UCSD-AML1 (cell line): Measurements from ENCODE around the gene PLK5.
"Not testable (repeated sequence)": the region's sequence is repeated elsewhere in the genome, so short reads cannot be mapped to it uniquely, and the experiment has no call there.

Experiments
- DNase-seq: peaks from one replicate; lab custom pipeline; 2025; ENCODE audit not compliant: unreplicated experiment; lab: John Stamatoyannopoulos, UW

Gene PLK5

DNA sequence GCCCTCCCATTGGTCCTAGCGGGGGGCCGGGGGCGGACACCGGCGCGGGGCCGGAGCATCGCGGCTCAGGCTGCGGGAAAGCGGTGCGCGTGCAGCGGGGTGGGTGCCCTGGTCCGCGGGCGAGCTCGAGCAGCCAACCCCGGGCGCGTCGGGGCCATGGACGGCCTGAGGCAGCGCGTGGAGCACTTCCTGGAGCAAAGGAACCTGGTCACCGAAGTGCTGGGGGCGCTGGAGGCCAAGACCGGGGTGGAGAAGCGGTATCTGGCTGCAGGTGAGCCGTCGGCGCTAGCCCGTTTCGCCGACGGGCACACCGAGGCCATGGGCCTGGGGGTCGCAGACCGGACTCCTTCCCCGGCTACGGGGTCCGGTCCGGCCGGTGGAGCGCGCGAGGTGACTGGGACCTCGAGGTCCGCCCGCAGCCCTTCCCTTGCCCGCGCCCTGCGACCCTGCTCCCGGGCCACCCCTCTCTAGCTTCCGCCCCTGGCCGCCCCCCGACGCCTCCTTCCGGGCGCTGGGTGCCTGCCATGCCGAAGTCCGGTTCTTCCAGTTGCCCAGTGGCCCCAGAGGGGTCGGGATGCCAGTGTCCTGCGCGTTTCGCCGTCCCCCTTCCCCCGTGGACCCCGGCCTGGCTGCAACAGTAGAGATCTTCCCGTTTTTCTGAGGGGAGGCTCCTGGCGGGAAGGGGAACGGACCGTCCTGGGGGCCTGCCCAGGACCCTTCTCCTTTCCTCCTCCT lies 32.6 kb upstream of the PLK5 start, which contains the start of gene REEP6:
Gene REEP6 (plus strand): TSS at position 68 of the 735 bp plus-strand sequence. CDS start 89 bp downstream, at position 157.
- DNase-seq: no peak

DNA sequence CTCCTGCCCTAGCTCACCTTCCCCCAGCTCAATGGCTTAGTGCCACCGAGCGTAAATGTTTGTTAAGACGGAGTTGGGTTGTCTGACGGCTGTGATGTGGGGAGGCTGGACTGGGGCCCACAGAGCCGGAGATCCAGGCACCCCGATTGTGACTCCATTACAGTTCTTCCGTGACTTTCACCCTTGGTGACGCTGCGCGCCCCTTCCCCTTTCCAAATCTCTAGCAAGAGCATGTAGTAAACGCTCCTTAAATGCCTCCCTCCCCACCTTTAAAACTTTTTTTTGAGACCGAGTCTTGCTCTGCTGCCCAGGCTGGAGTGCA lies 32.1 kb upstream of the PLK5 start:
- no peak for DNase-seq

DNA sequence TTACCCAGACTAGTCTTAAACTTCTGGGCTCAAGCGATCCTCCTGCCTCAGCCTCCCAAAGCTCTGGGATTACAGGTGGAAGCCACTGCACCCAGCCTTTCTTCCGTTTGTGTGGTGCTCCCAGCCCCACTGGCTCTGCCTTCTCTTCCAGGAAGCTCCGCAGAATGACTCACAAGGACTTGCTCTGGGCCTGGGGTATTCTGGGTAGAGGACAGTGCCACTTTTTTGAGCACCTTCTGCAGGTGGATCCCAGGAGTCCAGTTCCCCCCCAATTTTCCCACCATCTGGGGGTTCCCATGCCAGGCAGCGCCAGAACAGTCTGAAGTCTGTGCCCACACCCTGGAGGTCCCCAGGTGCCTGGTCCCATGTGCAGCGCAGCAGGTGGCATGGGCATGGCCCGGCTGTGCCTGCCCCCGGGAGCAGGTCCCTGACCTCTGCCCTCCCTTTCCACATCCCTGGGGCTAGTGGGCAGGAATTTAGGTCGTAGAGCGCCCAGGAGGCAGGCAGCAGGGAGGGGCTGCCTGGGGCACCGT lies 31.3 kb upstream of the PLK5 start:
- peak; percentile 27 for DNase-seq

DNA sequence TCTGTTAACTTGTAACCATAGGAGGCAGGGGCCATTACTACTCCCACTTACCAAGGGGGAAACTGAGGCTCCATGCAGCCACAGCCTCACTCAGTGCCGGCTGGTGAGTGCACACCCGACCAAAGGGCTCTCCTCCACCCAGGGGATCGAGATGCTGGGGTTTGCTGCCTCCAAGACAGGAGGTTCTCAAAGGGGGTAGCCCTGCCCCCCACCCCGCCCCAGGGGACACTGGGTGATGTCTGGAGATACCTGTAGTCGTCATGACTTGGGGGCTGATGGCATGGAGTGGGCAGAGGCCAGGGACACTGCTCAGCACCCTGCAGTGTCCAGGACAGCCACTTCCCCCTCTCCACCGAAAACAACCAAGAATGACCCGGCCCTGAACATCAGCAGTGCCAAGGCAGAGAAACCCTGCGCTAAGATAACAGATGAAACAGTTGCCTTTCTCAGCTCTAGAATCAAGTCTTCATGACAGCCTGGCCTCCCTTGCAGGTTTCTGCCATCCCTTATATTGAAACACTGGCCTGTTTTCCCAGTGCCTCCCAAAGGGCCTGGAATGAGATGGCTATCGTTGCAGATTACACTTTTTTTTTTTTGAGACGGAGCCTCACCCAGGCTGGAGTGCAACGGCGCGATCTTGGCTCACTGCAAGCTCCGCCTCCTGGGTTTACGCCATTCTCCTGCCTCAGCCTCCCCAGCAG lies 29.6 kb upstream of the PLK5 start:
- no peak for DNase-seq

DNA sequence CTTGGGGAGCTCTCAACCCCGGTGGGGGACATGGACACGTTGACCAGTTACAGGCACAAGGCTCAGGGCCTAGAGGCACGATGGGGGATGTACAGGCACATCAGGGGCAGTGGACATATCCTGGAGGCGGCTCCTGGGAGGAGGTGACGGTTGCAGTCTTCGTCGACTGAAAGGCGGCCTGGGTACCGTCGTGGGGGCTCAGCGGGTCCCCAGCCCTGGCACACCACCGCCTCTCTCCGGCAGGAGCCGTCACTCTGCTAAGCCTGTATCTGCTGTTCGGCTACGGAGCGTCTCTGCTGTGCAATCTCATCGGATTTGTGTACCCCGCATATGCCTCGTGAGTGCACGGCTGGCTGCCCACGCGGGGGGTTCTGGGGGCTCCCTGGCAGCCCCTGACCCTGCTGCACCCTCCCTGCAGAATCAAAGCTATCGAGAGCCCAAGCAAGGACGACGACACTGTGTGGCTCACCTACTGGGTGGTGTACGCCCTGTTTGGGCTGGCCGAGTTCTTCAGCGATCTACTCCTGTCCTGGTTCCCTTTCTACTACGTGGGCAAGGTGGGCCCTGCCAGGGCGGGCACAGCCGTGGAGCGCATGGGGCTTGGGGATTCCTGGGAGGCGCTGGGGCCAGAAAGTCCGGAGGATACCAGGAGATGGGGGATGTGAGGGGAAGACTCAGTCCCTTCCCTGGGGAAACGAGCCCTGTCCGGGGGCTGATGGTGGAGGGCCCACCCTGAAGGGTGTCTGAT lies 28.7 kb upstream of the PLK5 start:
- no peak for DNase-seq

DNA sequence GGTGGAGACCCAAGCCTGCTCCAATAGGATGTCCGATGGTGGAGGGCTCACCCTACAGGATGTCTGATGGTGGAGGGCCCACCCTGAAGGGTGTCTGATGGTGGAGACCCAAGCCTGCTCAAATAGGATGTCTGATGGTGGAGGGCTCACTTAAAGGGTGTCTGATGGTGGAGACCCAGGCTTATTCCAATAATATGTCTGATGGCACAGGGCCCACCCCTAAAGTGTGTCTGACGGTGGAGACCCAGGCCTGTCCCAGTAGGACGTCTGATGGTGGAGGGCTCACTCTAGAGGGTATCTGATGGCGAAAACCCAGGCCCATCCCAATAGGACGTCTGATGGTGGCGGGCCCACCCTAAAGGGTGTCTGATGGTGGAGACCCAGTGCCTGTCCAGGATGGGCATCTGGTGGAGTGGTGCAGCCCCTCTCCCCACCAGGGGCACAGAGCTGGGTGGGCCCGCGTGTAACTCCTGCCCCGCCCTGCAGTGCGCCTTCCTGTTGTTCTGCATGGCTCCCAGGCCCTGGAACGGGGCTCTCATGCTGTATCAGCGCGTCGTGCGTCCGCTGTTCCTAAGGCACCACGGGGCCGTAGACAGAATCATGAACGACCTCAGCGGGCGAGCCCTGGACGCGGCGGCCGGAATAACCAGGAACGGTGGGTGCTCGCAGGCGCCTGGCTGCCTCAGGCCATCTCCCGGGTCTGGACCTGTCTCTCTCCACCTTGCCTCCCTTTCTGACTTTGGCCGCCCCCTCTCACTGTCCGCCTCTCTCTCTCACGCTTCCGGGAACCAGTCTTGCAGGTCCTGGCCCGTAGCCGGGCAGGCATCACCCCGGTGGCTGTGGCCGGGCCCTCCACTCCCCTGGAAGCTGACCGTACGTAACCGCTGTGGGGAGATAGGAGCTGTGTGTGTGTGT lies 27.8 kb upstream of the PLK5 start:
- no peak for DNase-seq

DNA sequence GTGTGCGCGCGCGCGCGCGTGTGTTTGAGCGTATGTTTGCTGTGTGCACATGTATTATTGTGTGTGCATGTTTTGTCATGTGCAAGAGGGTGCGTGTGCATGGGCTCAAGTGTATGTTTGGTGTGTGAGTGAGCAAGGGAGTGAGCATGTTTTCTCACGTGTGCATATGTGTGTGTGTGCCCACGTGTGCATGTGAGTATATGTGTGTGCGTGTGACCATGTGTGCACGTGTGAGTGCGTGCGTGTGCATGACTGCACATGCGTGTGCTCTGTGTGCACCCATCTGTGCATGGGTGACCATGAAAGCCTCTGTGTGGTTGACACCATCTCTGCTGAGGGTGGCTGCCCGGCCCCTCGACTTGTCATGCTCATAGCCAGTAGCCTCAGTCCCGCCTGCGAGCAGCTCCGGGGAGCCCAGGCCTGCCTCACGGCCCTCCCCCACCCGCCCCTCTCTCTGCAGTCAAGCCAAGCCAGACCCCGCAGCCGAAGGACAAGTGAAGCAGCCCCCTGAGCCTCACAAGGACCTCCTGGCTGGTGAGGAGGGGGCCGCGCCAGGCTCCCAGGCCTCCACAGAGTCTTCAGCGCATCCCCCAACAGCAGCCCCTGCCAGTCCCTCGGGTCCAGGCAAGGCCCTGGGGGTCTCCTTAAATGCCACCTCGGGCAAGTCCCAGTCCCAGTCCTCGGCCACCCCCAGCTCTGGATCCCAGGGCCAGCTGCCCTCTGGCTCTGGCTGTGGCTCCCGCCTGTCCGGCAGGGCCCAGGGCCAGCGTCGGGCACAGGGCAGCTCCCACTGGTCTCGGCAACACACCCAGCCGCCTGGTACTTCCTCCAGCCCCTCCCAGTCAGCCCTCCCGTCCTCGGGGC lies 26.9 kb upstream of the PLK5 start:
- no peak for DNase-seq

DNA sequence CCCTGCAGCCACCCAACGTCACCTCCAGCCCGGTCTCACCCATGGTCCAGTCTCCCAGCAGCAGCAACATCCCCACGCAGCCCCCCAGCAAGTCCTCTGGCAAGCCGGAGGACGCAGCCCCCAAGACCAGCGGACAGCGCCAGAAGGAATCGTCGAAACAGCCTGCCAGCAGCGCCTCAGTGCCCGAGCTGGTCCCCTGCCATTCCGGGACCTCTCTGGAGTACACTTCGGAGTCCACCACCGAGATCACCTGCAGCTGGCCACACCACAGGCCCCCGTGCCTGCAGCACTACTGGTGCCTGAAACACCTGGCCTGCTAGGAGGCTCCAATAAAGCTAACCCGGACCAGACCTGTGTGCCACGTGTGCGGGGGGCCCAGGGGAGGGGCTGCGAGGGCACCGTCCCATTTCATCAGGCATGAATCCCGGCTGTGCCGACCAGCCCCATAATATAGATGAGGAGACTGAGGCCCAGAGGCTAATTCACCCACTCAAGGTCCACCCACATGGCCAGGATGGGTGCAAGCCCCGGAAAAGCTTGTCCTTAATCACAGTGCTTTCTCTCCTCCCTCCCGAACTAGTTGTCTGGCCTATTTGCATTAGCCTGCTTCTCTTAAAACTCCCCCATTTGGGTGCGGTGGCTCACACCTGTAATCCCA lies 26.2 kb upstream of the PLK5 start:
- no peak for DNase-seq

DNA sequence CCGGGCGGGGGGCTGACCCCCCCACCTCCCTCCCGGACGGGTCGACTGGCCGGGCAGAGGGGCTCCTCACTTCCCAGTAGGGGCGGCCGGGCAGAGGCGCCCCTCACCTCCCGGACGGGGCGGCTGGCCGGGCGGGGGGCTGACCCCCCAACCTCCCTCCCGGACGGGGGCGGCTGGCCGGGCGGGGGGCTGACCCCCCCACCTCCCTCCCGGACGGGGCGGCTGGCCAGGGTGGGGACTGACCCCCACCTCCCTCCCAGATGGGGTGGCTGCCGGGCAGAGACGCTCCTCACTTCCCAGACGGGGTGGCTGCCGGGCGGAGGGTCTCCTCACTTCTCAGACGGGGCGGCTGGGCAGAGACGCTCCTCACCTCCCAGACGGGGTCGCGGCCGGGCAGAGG lies 24.6 kb upstream of the PLK5 start:
- not testable (repeated sequence) for DNase-seq

DNA sequence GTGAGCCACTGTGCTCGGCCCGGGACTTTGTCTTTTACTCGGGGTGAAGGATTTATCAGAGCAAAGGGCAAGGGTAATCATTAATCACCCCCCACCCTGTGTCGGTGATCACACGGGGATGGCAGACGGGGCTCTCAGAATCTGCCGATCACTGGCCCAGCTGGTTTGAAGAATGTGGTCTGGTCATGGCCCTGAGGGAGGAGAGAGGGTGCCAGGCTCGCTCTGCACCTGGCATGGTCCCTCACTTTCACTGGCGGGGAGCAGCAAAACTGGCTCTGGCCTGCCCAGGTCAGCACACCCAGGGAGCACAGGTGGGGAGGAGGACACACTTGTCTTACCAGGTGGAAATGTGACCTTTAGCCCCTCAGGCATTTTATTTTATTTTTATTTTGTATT lies 22.7 kb upstream of the PLK5 start:
- DNase-seq: no peak

DNA sequence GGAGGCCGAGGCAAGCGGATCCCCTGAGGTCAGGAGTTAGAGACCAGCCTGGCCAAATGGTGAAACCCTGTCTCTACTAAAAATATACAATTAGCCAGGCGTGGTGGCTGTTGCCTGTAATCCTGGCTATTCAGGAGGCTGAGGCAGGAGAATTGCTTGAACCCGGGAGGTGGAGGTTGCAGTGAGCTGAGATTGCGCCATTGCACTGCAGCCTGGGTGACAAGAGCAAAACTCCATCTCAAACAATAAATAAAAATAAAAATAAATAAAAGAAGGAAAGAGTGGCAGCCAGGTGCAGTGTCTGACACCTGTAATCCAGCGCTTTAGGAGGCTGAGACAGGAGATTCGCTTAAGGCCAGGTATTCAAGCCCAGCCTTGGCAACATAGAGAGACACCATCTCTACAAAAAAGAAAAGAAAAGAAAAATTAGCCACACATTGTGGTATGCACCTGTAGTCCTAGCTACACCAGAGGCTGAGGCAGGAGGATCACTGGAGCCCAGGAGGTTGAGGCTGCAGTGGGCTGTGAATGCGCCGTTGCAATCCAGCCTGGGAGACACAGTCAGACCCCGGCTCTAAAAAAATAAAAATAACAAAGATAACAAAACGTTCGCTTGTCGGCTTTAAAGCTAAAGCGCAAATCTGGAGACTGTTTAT lies 21.3 kb upstream of the PLK5 start:
- DNase-seq: no peak

DNA sequence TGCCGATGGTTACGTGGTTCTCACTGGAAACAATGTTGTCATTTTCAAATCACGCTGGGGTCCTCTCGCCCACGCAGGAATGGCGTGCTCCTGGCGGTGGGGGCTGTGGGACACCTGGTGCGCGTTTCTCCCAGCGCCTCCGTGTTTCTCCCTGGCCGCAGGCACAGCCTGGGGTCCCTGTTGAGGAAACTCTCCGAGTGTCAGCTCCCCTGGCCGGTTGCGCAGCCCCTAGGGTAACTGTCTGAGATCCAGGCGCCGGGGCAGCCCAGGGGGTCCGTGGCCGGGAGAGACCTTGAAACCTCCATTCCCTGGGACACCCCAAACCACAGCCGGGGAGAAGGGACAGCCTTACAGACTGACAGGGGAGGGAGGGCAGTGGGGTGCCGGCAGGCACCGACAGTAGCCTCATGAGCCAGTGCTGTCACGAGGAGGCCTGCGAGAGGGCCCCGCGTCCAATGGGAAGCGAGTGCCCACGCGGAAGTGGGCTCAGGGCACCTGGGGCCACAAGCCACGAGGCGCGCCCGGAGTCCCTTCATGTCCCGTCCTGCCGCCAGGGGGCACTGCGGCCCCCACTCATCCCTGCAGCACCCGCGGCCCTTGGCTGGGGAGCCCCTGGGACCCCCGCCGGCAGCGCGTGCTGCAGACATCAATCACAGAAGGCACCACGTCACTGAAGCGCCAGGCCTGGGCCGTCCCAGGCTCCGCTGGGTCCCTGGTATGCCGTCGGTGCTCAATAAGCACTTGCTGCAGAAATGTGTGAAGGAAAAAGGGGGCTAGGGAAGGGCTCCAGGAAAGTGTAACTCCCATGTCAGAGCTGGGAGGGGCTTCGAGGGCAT lies 20.6 kb upstream of the PLK5 start:
- peak; percentile 79 for DNase-seq

DNA sequence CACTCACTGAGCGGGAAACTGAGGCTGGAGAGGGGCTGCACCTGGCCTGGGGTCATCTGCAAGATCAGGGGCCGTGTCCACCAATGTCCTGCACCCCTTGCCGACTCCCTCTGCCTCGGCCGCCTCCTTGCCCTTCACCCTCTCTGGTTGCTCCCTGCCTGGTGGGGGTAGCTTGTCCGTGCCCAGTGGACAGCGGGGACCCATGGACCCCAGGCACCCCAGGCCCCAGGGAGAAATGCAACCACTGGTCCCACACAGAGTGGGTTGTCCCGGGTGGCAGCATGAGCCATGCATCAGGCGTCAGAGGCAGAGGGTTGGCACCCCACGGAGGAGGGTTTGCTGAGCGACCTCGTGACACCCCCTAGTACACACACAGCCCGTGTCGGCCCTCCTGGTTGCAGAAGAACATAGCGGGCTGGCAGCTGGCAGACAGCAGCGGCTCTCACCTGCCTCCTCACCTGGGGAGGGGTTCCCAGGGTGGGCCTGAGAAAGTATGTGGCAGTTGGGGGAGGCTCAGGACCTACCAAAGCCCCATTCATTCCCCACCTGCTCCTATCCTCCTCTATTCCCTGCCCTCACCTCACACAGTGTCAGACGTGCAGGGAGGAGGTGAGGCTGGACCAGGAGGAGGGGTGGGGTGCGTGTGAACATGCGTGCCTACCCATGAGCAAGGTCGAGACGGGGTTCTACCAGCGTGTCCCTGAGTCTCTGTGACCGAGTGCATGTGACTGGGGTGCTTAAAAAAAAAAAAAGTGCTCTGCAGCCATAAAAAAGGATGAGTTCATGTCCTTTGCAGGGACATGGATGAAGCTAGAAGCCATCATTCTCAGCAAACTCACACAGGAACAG lies 19.7 kb upstream of the PLK5 start:
- no peak for DNase-seq

DNA sequence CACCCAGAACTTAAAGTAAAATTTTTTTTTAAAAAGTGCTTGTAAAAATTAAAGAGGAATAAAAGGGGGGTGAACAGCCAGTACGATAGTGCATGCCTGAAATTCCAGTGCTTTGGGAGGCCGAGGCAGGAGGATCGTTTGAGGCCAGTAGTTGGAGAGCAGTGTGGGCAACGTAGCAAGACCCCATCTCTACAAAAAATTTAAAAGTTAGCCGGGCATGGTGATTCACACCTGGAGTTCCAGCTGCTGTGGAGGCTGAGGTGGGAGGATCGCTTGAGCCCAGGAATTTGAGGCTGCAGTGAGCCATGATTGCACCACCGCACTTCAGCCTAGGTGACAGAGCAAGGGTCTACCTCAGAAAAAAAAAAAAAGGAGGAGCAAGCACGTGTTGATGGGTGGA lies 18.9 kb upstream of the PLK5 start:
- no peak for DNase-seq

DNA sequence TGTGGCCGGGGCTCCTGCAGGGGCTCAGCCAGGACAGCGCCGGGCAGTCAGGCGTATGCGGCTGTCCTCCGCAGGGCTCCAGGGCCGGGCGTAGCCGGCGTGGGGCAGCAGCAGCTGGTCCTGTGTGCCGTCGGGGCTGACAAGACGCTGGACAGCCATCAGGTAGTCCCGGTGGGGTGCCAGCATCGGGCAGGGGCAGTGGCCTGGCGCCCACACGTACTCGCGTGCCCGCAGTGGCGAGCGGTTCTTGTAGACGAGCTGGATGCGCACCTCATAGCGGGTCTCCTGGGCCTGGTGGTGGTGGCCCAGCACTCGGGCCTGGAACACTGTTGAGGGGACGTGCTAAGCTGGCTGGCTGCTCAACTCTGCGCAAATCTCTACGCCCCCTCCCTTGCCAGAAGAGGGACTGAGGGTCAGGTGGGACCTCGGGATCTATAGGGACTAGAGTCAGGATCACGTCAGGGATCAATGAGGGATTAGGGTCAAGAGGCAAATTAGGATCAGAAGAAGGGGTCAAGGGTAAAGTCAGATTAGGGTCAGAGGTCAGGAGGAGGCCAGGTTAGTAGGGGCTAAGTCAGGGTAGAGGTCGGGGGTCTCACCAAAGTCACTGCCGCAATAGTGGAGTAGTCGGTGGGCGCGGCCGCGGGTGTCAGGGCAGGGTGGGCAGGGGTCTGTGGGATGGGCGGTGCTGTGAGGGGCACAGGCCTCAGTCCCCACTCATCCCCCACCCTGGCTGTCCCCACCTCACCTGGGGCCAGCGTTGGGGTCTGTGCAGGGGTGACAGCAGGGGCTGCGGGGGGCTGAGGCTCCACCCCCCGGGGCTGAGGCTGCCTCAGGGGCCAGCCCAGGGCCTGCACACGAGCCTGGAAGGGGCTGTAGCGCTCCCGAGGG lies 17.6 kb upstream of the PLK5 start:
- no peak for DNase-seq

DNA sequence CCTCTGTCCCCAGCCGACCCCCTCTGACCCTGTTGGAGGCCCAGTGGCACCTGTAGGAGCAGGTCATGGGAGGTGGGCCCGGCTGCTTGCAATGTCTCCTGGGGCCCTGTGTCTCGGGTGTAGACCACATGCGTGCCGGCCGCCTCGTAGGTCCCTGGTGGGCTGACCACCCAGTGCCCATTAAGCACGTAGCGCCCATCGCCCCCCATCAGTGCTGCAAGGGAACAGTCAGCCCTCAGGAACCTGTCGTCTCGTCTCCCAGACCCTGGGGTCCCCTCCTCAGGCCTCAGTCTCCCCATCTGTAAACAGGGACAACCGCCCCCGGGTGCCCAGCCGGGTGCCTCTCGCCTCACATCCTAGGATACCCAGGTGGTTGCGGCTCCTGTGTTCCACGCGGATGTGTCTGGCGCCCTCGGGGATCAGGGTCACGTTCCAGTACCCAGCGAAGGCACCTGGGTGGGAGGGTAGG lies 16.7 kb upstream of the PLK5 start:
- no peak for DNase-seq
